ENCODE data around the gene PPP6R2. TPM values are rescaled to one million over a fixed set of nuclear protein-coding genes. Genes with fewer than 3 reads are reported as not detected.
A peak's percentile ranks its signal among the peaks of the same experiment; 100 is the strongest.

The PPP6R2 gene
- polyA plus RNA-seq, 3 donors, result 9.1 to 74.5 (median 10.3) TPM

DNA sequence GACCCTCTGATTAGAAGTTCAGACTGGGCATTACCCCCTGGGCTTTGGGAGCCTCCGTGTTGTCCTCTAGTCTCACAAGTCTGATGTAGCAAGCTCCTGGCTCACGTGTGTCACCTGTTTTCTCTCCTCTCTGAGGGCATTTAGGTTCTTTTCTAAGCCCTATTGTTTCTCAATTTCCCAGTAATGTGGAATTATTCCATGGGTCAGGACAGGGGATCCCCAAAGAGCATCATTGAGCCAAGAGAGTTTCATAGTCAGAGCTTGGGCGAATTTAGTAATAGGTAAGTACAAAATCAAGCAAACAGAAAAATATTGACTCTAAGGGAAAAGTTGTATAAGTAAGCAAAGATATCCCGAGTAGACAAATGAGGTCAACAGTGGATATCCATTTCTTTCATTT, 57.3 kb downstream of the PPP6R2 start:
- peak overlapping the region; percentile 75 for H3K9ac ChIP-seq (ENCODE audit: insufficient read depth, low read length, poor library complexity, severe bottlenecking)
- DNase-seq, result peak in 1 of 3 donors; percentile 68
- H3K9me3 ChIP-seq (replicated peaks in 1 of 2; ENCODE audit: control insufficient read depth in 1 of 2, insufficient read depth in 1 of 2, low read length in 2 of 2), result no peaks in the 10 kb centered on the region
- Mint-ChIP-seq H3K4me3 (peak overlapping the region; percentile 64 to 83), H3K9me3 (peaks cover 0 to 3% (median 0%) of the 10 kb centered on the region in 7 donors), H3K36me3 (peaks cover 18 to 45% of the 10 kb centered on the region in 2 donors), H3K27me3 (ENCODE audit: low read depth in 3 of 3) (peaks cover 0 to 3% (median 0%) of the 10 kb centered on the region in 3 donors), H3K4me1 (peaks cover 67% of the 10 kb centered on the region), H3K27ac (peak overlapping the region; percentile 94 to 98 (median 96))
- H3K79me2 ChIP-seq (ENCODE audit: insufficient read depth, low read length), result peaks cover 45% of the 10 kb centered on the region
- peak overlapping the region; percentile 73 for H2AFZ ChIP-seq (ENCODE audit: insufficient read depth, low read depth, low read length, poor library complexity, severe bottlenecking)
- peaks cover 6% of the 10 kb centered on the region for H4K20me1 ChIP-seq (ENCODE audit: insufficient read depth, low read length)
- H3K27me3 ChIP-seq (ENCODE audit: control insufficient read depth in 2 of 2, insufficient read depth in 2 of 2, low read length in 2 of 2), result no peaks in the 10 kb centered on the region
- H3K4me2 ChIP-seq (replicated peaks; ENCODE audit: extremely low read depth, low read length, poor library complexity, severe bottlenecking), result peak overlapping the region; percentile 68
- peaks cover 54 to 74% of the 10 kb centered on the region in 2 donors for H3K4me1 ChIP-seq (ENCODE audit: control insufficient read depth in 1 of 2, insufficient read depth in 2 of 2, low read length in 2 of 2)
- intact Hi-C loops (cut with micrococcal nuclease), result no loop called here
- TF ChIP-seq, protein P1, sequence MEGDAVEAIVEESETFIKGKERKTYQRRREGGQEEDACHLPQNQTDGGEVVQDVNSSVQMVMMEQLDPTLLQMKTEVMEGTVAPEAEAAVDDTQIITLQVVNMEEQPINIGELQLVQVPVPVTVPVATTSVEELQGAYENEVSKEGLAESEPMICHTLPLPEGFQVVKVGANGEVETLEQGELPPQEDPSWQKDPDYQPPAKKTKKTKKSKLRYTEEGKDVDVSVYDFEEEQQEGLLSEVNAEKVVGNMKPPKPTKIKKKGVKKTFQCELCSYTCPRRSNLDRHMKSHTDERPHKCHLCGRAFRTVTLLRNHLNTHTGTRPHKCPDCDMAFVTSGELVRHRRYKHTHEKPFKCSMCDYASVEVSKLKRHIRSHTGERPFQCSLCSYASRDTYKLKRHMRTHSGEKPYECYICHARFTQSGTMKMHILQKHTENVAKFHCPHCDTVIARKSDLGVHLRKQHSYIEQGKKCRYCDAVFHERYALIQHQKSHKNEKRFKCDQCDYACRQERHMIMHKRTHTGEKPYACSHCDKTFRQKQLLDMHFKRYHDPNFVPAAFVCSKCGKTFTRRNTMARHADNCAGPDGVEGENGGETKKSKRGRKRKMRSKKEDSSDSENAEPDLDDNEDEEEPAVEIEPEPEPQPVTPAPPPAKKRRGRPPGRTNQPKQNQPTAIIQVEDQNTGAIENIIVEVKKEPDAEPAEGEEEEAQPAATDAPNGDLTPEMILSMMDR (IDR thresholded peaks at IDR 0.05), result no peak
- H3K4me3 ChIP-seq (replicated peaks in 1 of 3; ENCODE audit: low read depth in 2 of 3, low read length in 3 of 3), result peak overlapping the region in 1 of 3 experiments; percentile 55
- H3K36me3 ChIP-seq (replicated peaks in 1 of 2; ENCODE audit: control insufficient read depth in 1 of 2, insufficient read depth in 2 of 2, low read length in 2 of 2), result peaks cover 12 to 25% of the 10 kb centered on the region in 2 donors
- WGBS (ENCODE audit: insufficient coverage), result 19% methylated on average over 2 of the region's 4 CpGs
- peak overlapping the region; percentile 96 to 97 for H3K27ac ChIP-seq (ENCODE audit: low read depth in 1 of 2, low read length in 2 of 2)

DNA sequence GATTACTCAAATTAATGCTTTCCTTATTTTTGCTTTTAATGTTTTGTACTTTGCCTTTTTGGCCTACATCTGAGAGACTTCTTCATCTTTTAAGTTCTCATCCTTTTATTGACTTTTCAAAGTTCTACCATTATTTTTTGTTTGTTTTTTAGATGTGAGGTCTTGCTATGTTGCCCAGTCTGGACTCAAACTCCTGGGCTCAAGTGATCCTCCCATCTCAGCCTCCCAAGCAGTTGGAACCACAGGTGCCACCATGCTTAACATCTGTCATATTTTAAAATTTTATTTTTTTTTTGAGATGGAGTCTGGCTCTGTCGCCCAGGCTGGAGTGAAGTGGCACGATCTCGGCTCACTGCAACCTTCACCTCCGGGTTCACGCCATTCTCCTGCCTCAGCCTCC, 57.8 kb downstream of the PPP6R2 start:
- no peak overlapping the region for H3K9ac ChIP-seq (ENCODE audit: insufficient read depth, low read length, poor library complexity, severe bottlenecking)
- Mint-ChIP-seq H3K9me3 (peaks cover 0 to 3% (median 0%) of the 10 kb centered on the region in 7 donors), H3K27me3 (ENCODE audit: low read depth in 3 of 3) (peaks cover 0 to 3% (median 0%) of the 10 kb centered on the region in 3 donors), H3K27ac (peak overlapping the region in 6 of 7 donors; percentile 25 to 98 (median 96)), H3K36me3 (peaks cover 17 to 47% of the 10 kb centered on the region in 2 donors), H3K4me1 (peaks cover 67% of the 10 kb centered on the region), H3K4me3 (no peak overlapping the region)
- H4K20me1 ChIP-seq (ENCODE audit: insufficient read depth, low read length), result peaks cover 6% of the 10 kb centered on the region
- peak overlapping the region; percentile 40 to 96 for H3K27ac ChIP-seq (ENCODE audit: low read depth in 1 of 2, low read length in 2 of 2)
- TF ChIP-seq, protein P1 (IDR thresholded peaks at IDR 0.05), result no peak
- 89% methylated on average over 3 of the region's 5 CpGs for WGBS (ENCODE audit: insufficient coverage)
- peaks cover 54 to 74% of the 10 kb centered on the region in 2 donors for H3K4me1 ChIP-seq (ENCODE audit: control insufficient read depth in 1 of 2, insufficient read depth in 2 of 2, low read length in 2 of 2)
- no peak overlapping the region for H3K4me2 ChIP-seq (replicated peaks; ENCODE audit: extremely low read depth, low read length, poor library complexity, severe bottlenecking)
- no peaks in the 10 kb centered on the region for H3K9me3 ChIP-seq (replicated peaks in 1 of 2; ENCODE audit: control insufficient read depth in 1 of 2, insufficient read depth in 1 of 2, low read length in 2 of 2)
- DNase-seq, result no peak
- H3K36me3 ChIP-seq (replicated peaks in 1 of 2; ENCODE audit: control insufficient read depth in 1 of 2, insufficient read depth in 2 of 2, low read length in 2 of 2), result peaks cover 10 to 20% of the 10 kb centered on the region in 2 donors
- H3K4me3 ChIP-seq (replicated peaks in 1 of 3; ENCODE audit: low read depth in 2 of 3, low read length in 3 of 3), result no peak overlapping the region
- no peak overlapping the region for H2AFZ ChIP-seq (ENCODE audit: insufficient read depth, low read depth, low read length, poor library complexity, severe bottlenecking)
- H3K79me2 ChIP-seq (ENCODE audit: insufficient read depth, low read length), result peaks cover 43% of the 10 kb centered on the region
- no peaks in the 10 kb centered on the region for H3K27me3 ChIP-seq (ENCODE audit: control insufficient read depth in 2 of 2, insufficient read depth in 2 of 2, low read length in 2 of 2)
- intact Hi-C loops (cut with micrococcal nuclease), result no loop called here
